Astrocyte (in vitro differentiated cells and primary cell): ENCODE results near the gene CAMK1D.

ENCODE experiments used
- CTCF ChIP-seq: IDR thresholded peaks from 2 replicates; pipeline ENCODE4 v1.5.1; 2011; ENCODE audit warnings: low read depth, mild to moderate bottlenecking, inconsistent platforms, low read length, moderate library complexity; ENCODE audit not compliant: insufficient read depth
- EZH2 ChIP-seq: IDR thresholded peaks from 2 replicates; pipeline ENCODE4 v1.6.1; 2012; ENCODE audit warnings: mild to moderate bottlenecking, low read length, inconsistent platforms; ENCODE audit not compliant: insufficient read depth

DNA sequence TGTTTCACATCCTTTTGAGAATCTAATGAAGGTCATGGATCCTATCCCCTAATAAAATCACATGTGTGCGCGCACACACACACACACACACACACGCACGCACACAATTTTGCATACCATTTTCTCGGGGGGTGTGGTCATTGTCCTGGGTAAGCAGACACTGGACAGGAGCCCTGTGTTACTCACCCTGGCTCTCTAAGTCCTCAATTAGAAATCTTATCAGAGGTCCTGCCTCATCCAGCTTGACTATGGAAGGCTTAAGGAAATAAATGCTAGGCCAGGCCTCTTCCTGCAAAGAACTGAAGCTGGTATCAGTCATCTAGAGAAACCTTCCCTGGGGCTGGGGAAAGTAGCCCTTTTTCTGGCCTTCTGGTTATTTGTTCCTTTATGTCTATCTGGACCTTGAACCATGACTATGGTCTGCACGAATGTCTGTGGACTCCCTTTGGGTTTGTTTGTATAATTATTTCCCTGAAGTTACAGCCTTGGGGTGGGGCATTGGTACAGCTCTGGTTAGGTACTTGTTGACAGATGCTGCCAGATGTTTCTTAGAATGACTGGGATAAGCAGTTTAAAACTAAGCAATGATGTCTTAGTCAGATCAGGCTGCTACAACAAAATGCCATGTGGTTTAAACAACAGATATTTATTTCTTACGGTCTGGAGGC is 443.7 kb downstream of the CAMK1D start:
- TF ChIP-seq CTCF (no peak), EZH2 (no peak)
